H1 (cell line): Measurements from ENCODE around the gene SNAPIN. TPM values are rescaled to one million over a fixed set of nuclear protein-coding genes. Genes with fewer than 3 reads are reported as not detected.
A peak's percentile ranks its signal among the peaks of the same experiment; 100 is the strongest.

Experiments
- CTCF ChIA-PET: fragments of 300-600 bp; sonication (Branson Sonifier 250); formaldehyde crosslinking; loops from one replicate; lab custom pipeline; 2021; ENCODE audit not compliant: partially characterized antibody; lab: Charles Lee
- POLR2A ChIA-PET: fragments of 300-600 bp; sonication (Branson Sonifier 250); formaldehyde crosslinking; loops from one replicate; lab custom pipeline; 2021; ENCODE audit warnings: inconsistent platforms; ENCODE audit not compliant: partially characterized antibody; lab: Charles Lee
- DNase-seq, 2 experiments: peaks; one replicate each; pipeline versions ENCODE4 v3.0.0 to v3.0.0-alpha.2; 2010 to 2022; ENCODE audit warnings: low spot score in 2 of 2, low read depth in 1 of 2, mixed read lengths in 1 of 2
- FAIRE-seq: peaks from 2 replicates; lab custom pipeline; 2011; peaks lifted over from hg19 to GRCh38; lab: Jason Lieb, UNC
- H2AFZ ChIP-seq: 2 replicates; pipeline ENCODE4 v1.8.1; 2012; ENCODE audit warnings: low read length, inconsistent platforms
- H2AK5ac ChIP-seq: 2 replicates; pipeline ENCODE4 v1.6.1; 2013; ENCODE audit warnings: low read depth, low read length
- H2BK120ac ChIP-seq: replicated peaks from 2 replicates; pipeline ENCODE3; 2013; ENCODE audit warnings: low read depth, low read length, inconsistent platforms
- H2BK12ac ChIP-seq: 2 replicates; pipeline ENCODE4 v1.6.1; 2013; ENCODE audit warnings: low read depth, low read length
- H2BK15ac ChIP-seq: 2 replicates; pipeline ENCODE4 v1.6.1; 2013; ENCODE audit warnings: low read length
- H2BK20ac ChIP-seq: 2 replicates; pipeline ENCODE4 v1.6.1; 2013; ENCODE audit warnings: low read length
- H2BK5ac ChIP-seq: 2 replicates; pipeline ENCODE4 v1.6.1; 2013; ENCODE audit warnings: low read depth, low read length
- H3K14ac ChIP-seq: 2 replicates; pipeline ENCODE4 v1.6.1; 2013; ENCODE audit warnings: inconsistent platforms; ENCODE audit not compliant: insufficient read length
- H3K18ac ChIP-seq: 2 replicates; pipeline ENCODE4 v1.6.1; 2013; ENCODE audit warnings: low read length; ENCODE audit errors: extremely low read depth
- H3K23ac ChIP-seq: 2 replicates; pipeline ENCODE4 v1.6.1; 2013; ENCODE audit warnings: inconsistent platforms; ENCODE audit not compliant: insufficient read length
- H3K23me2 ChIP-seq: 2 replicates; pipeline ENCODE4 v1.6.1; 2013; ENCODE audit warnings: low read depth, low read length
- H3K27ac ChIP-seq: 2 replicates; pipeline ENCODE4 v1.6.1; 2011; ENCODE audit warnings: low read depth, low read length, inconsistent platforms
- H3K27me3 ChIP-seq, 4 experiments: replicated peaks in 1 of 4; 1 replicate in 1 of 4; 2 replicates in 3 of 4; pipeline versions ENCODE4 v1.6.1 to v1.8.1; 2011 to 2013; ENCODE audit warnings: low read length in 3 of 4, mild to moderate bottlenecking in 3 of 4, inconsistent platforms in 2 of 4, mixed read lengths in 2 of 4, moderate library complexity in 1 of 4; ENCODE audit not compliant: control insufficient read depth in 3 of 4, insufficient read depth in 3 of 4; ENCODE audit errors: extremely low read depth in 1 of 4
- H3K36me3 ChIP-seq, 4 experiments: 2 replicates each; pipeline versions ENCODE4 v1.6.1 to v1.8.1; 2011 to 2013; ENCODE audit warnings: mild to moderate bottlenecking in 4 of 4, low read length in 3 of 4, moderate library complexity in 2 of 4, control low read depth in 1 of 4, inconsistent platforms in 1 of 4; ENCODE audit not compliant: insufficient read depth in 4 of 4, control insufficient read depth in 2 of 4
- H3K4ac ChIP-seq: replicated peaks from 2 replicates; pipeline ENCODE3; 2013; ENCODE audit warnings: low read length, low read depth, mixed read lengths, inconsistent platforms; ENCODE audit not compliant: insufficient read length
- H3K4me1 ChIP-seq, 4 experiments: replicated peaks in 1 of 4; 1 replicate in 1 of 4; 2 replicates in 3 of 4; pipeline versions ENCODE4 v1.6.1 to v1.8.1; 2011 to 2013; ENCODE audit warnings: low read length in 3 of 4, inconsistent platforms in 2 of 4, mixed read lengths in 1 of 4; ENCODE audit not compliant: insufficient read depth in 4 of 4, control insufficient read depth in 3 of 4
- H3K4me2 ChIP-seq, 2 experiments: 2 replicates each; pipeline versions ENCODE4 v1.6.1 to v1.8.1; 2011 to 2013; ENCODE audit warnings: low read depth in 2 of 2, low read length in 2 of 2, control low read depth in 1 of 2, inconsistent platforms in 1 of 2, mild to moderate bottlenecking in 1 of 2; ENCODE audit not compliant: insufficient read depth in 1 of 2
- H3K4me3 ChIP-seq, 4 experiments: fragments of 200-600, 300-600 bp in 1 of 4; sonication (generic), shearing (Covaris generic), sonication (Bioruptor Twin) in 1 of 4; 2 replicates each; pipeline versions ENCODE4 v1.5.1 to v1.8.1; 2011 to 2016; ENCODE audit warnings: low read length in 4 of 4, low read depth in 3 of 4, control low read depth in 2 of 4, inconsistent platforms in 2 of 4, mild to moderate bottlenecking in 2 of 4, mixed read lengths in 1 of 4, moderate library complexity in 1 of 4; ENCODE audit not compliant: insufficient read depth in 2 of 4; ENCODE audit errors: extremely low read depth in 1 of 4
- H3K56ac ChIP-seq: replicated peaks from 2 replicates; pipeline ENCODE3; 2013; ENCODE audit warnings: low read depth, mild to moderate bottlenecking, mixed read lengths, low read length, inconsistent platforms; ENCODE audit not compliant: insufficient read length
- H3K79me1 ChIP-seq: 2 replicates; pipeline ENCODE4 v1.6.1; 2013; ENCODE audit warnings: low read depth, low read length, control low read depth
- H3K79me2 ChIP-seq, 2 experiments: 2 replicates each; pipeline versions ENCODE4 v1.6.1 to v1.8.1; 2012 to 2013; ENCODE audit warnings: low read length in 2 of 2, mild to moderate bottlenecking in 2 of 2, inconsistent platforms in 1 of 2; ENCODE audit not compliant: insufficient read depth in 2 of 2, control insufficient read depth in 1 of 2
- H3K9ac ChIP-seq, 4 experiments: replicated peaks in 1 of 4; 1 replicate in 1 of 4; 2 replicates in 3 of 4; pipeline versions ENCODE4 v1.6.1 to v1.8.1; 2011 to 2013; ENCODE audit warnings: low read depth in 3 of 4, low read length in 3 of 4, control low read depth in 2 of 4, mild to moderate bottlenecking in 2 of 4, moderate library complexity in 2 of 4, inconsistent platforms in 1 of 4; ENCODE audit errors: extremely low read depth in 1 of 4
- H3K9me3 ChIP-seq, 2 experiments: 2 replicates each; pipeline versions ENCODE4 v1.6.1 to v1.8.1; 2012 to 2013; ENCODE audit warnings: mild to moderate bottlenecking in 2 of 2, moderate library complexity in 2 of 2, control low read depth in 1 of 2, inconsistent platforms in 1 of 2, low read depth in 1 of 2, low read length in 1 of 2, mixed read lengths in 1 of 2; ENCODE audit not compliant: insufficient read depth in 2 of 2
- H4K20me1 ChIP-seq, 2 experiments: replicated peaks in 1 of 2; 2 replicates each; pipeline versions ENCODE3 to v1.8.1; 2011 to 2013; ENCODE audit warnings: inconsistent platforms in 2 of 2, low read length in 2 of 2, mild to moderate bottlenecking in 1 of 2; ENCODE audit not compliant: insufficient read depth in 2 of 2, control insufficient read depth in 1 of 2
- H4K5ac ChIP-seq: 2 replicates; pipeline ENCODE4 v1.6.1; 2013; ENCODE audit warnings: low read length, low read depth, mixed read lengths, inconsistent platforms; ENCODE audit not compliant: insufficient read length
- H4K8ac ChIP-seq: 2 replicates; pipeline ENCODE4 v1.8.0; 2013; ENCODE audit warnings: mild to moderate bottlenecking, moderate library complexity, low read length, inconsistent platforms; ENCODE audit not compliant: insufficient read depth; ENCODE audit errors: extremely low read depth
- H4K91ac ChIP-seq: replicated peaks from 2 replicates; pipeline ENCODE3; 2013; ENCODE audit warnings: low read length, mixed read lengths, inconsistent platforms; ENCODE audit not compliant: insufficient read length
- CREB1 ChIP-seq: IDR thresholded peaks from 2 replicates; pipeline ENCODE4 v1.6.1; 2012; ENCODE audit warnings: inconsistent platforms
- EZH2 ChIP-seq: fragments of 200-600 bp; sonication (generic); IDR thresholded peaks from 2 replicates; pipeline ENCODE4 v1.7.1; 2012; ENCODE audit warnings: low read depth, mild to moderate bottlenecking, moderate library complexity, low read length, inconsistent platforms; ENCODE audit not compliant: severe bottlenecking
- KDM1A ChIP-seq: fragments of 200-600, 300-600 bp; sonication (generic); IDR thresholded peaks from 2 replicates; pipeline ENCODE4 v1.7.1; 2016; ENCODE audit warnings: mild to moderate bottlenecking, low read length, borderline replicate concordance
- MAFK ChIP-seq: IDR thresholded peaks from 2 replicates; pipeline ENCODE4 v1.6.1; 2012; ENCODE audit warnings: low read depth, mild to moderate bottlenecking, improper control_type of control experiment, low read length
- PHF8 ChIP-seq: fragments of 200-600 bp; sonication (generic); conservative IDR thresholded peaks from 2 replicates; pipeline ENCODE4 v1.7.1; 2012; ENCODE audit warnings: low read depth, mild to moderate bottlenecking, inconsistent platforms, low read length, moderate library complexity
- RFX5 ChIP-seq: IDR thresholded peaks from 2 replicates; pipeline ENCODE4 v1.6.1; 2011; ENCODE audit warnings: low read depth, low read length, improper control_type of control experiment, borderline replicate concordance
- RNF2 ChIP-seq: fragments of 200-900, 300-1000 bp; sonication (generic); IDR thresholded peaks from 2 replicates; pipeline ENCODE4 v1.7.1; 2016; ENCODE audit warnings: borderline replicate concordance, low read depth, mild to moderate bottlenecking, antibody characterized with exemption, low read length; ENCODE audit not compliant: poor library complexity, severe bottlenecking; ENCODE audit errors: missing control alignments
- RXRA ChIP-seq: IDR thresholded peaks from 2 replicates; pipeline ENCODE4 v1.6.1; 2011; ENCODE audit warnings: low read depth, mild to moderate bottlenecking, low read length, moderate library complexity; ENCODE audit not compliant: insufficient read depth
- SP2 ChIP-seq: IDR thresholded peaks from 2 replicates; pipeline ENCODE4 v1.6.1; 2012; ENCODE audit warnings: mild to moderate bottlenecking, low read length, inconsistent platforms
- USF2 ChIP-seq: IDR thresholded peaks from 2 replicates; pipeline ENCODE4 v1.6.1; 2011; ENCODE audit warnings: low read length, improper control_type of control experiment
- YY1 ChIP-seq: IDR thresholded peaks from 2 replicates; pipeline ENCODE4 v1.6.1; 2011; ENCODE audit warnings: low read depth, mild to moderate bottlenecking, low read length
- WGBS, 2 experiments: shearing (Covaris generic) in 1 of 2; methylation state at CpG; one replicate each; pipeline versions ENCODE4 v1.1.6 to v1.1.7; 2013 to 2015; ENCODE audit warnings: low lambda C conversion rate in 2 of 2, mixed read lengths in 2 of 2, inconsistent platforms in 1 of 2, low coverage in 1 of 2, missing lambda C conversion rate in 1 of 2; ENCODE audit not compliant: insufficient replicate concordance in 2 of 2, insufficient coverage in 1 of 2, insufficient read length in 1 of 2; ENCODE audit errors: extremely low coverage in 1 of 2, missing lambda C conversion rate in 1 of 2; 5-methylcytosine and 5-hydroxymethylcytosine counted together
- polyA plus RNA-seq, 7 experiments: library from polyadenylated mRNA; depleted of rRNA in 3 of 7; stranded (reverse) in 5 of 7; unstranded in 2 of 7; fragments of >200 nt in 5 of 7; fragments of 200-250 nt in 2 of 7; gene quantifications; 1 replicate in 5 of 7; 2 replicates in 1 of 7; 4 replicates in 1 of 7; pipeline versions ENCODE4 v1.2.1 to v1.2.3, GENCODE V29; 2011 to 2013; ENCODE audit warnings: missing spikeins in 2 of 7, mixed read lengths in 2 of 7
- total RNA-seq: library from RNA; stranded (reverse); fragmentation: NEBNext Ultra II Directional; extraction: Animal tissue kit (Norgen Biotek cat#: 25700); gene quantifications from 2 replicates; pipeline ENCODE4 v1.2.1, GENCODE V29; 2021

SNAPIN gene
- total and polyA plus RNA-seq, 2 of the 8 experiments (the other 6 are each of a cell fraction or from before 2014, with no cell fraction given), result 25.7 to 31.1 TPM

GRCh38 chr1:153630384-153630783 lies 28.1 kb upstream of the SNAPIN start:
- Histone ChIP-seq H3K4me1 (peaks cover 0 to 16% (median 11%) of the 10 kb centered on the region in 4 experiments; a peak in 6 of 7 replicates), H3K4me2 (no peak overlapping the region), H3K27ac (no peak overlapping the region), H3K79me2 (peaks cover 0 to 10% of the 10 kb centered on the region in 2 experiments; a peak in 3 of 4 replicates), H3K9me3 (no peaks in the 10 kb centered on the region), H4K5ac (no peak overlapping the region), H2AFZ (no peak overlapping the region), H2AK5ac (no peak overlapping the region), H2BK20ac (no peak overlapping the region), H2BK15ac (peak overlapping the region; percentile 32; the same call in 1 of the 2 replicates), H2BK5ac (no peak overlapping the region), H3K23me2 (peaks cover 7% of the 10 kb centered on the region), H4K8ac (no peak overlapping the region; the same call in 1 of the 2 replicates), H4K20me1 (no peaks in the 10 kb centered on the region), H3K14ac (no peak overlapping the region), H4K91ac (no peak overlapping the region), H3K4ac (no peak overlapping the region), H2BK120ac (no peak overlapping the region), H3K79me1 (no peaks in the 10 kb centered on the region), H3K23ac (no peak overlapping the region), H3K9ac (no peak overlapping the region), H2BK12ac (no peak overlapping the region), H3K18ac (no peak overlapping the region), H3K27me3 (no peaks in the 10 kb centered on the region), H3K4me3 (no peak overlapping the region), H3K56ac (no peak overlapping the region), H3K36me3 (peaks cover 0 to 2% (median 0%) of the 10 kb centered on the region in 4 experiments; a peak in 2 of 8 replicates)
- 83% methylated on average over 7 of the region's 7 CpGs; no CpG with 5 or more reads in 1 of the 2 experiments for WGBS, 2 experiments
- POLR2A ChIA-PET, result interaction anchor here (0.6 to 15.6 kb wide), 6 partner anchors 9 to 360 kb away, joined by 3 to 261 read pairs (median 4); partner anchors contain the start of genes RPS27, S100A14 and S100A16
- FAIRE-seq (no peak), DNase-seq (no peak)
- CTCF ChIA-PET, result interaction anchor here (0.8 to 10.2 kb wide), 14 partner anchors 9 to 142 kb away, joined by 3 to 115 read pairs (median 11); partner anchors contain the start of genes S100A14, S100A16 and S100A6
- TF ChIP-seq EZH2 (no peak), YY1 (no peak), USF2 (no peak), MAFK (no peak), SP2 (no peak), PHF8 (no peak), KDM1A (no peak), RNF2 (no peak), CREB1 (no peak), RFX5 (no peak), RXRA (no peak)
